PC-3 (cell line): ENCODE measurements around the gene TRIM39. TPM values are rescaled to one million over a fixed set of nuclear protein-coding genes. Genes with fewer than 3 reads are reported as not detected.

Source experiments
- ATAC-seq: fragments of 200-7000 bp; cut with Tn5 transposase; 2 replicates; pipeline ENCODE4 v1.9.1; 2020; ENCODE audit warnings: mild to moderate bottlenecking, moderate library complexity
- BruUV-seq: library from RNA; stranded (reverse); fragments of 400-500 nt; replicated peaks from 2 replicates; lab custom pipeline; 2021; lab: Mats Ljungman, UMichigan
- CTCF ChIA-PET: fragments of 300-600 bp; sonication (Branson Sonifier 250); formaldehyde crosslinking; loops from one replicate; lab custom pipeline; 2022; ENCODE audit warnings: antibody characterized with exemption; lab: Charles Lee
- POLR2A ChIA-PET: fragments of 300-600 bp; sonication (Branson Sonifier 250); formaldehyde crosslinking; loops from one replicate; lab custom pipeline; 2022; ENCODE audit warnings: antibody characterized with exemption; ENCODE audit not compliant: unreplicated experiment; lab: Charles Lee
- DNase-seq: peaks from one replicate; pipeline ENCODE4 v3.0.0-alpha.2; 2015
- H2AFZ ChIP-seq: fragments of 300-600 bp; sonication (generic); 2 replicates; pipeline ENCODE4 v1.6.0; 2016; ENCODE audit warnings: antibody characterized with exemption, low read length
- H3F3A ChIP-seq: fragments of 300-600 bp; sonication (generic); one replicate; pipeline ENCODE4 v1.6.0; 2017; ENCODE audit warnings: antibody characterized with exemption, low read length, control low read depth, mild to moderate bottlenecking; ENCODE audit not compliant: unreplicated experiment
- H3K27ac ChIP-seq: fragments of 300-600 bp; sonication (generic); 2 replicates; pipeline ENCODE4 v1.5.1; 2016; ENCODE audit warnings: mild to moderate bottlenecking, low read length
- H3K27me3 ChIP-seq: fragments of 300-600 bp; sonication (generic); 2 replicates; pipeline ENCODE4 v1.6.1; 2016; ENCODE audit warnings: low read length, mixed read lengths
- H3K36me3 ChIP-seq: fragments of 300-600 bp; sonication (generic); 2 replicates; pipeline ENCODE4 v1.6.1; 2016; ENCODE audit warnings: low read depth, mixed run types, low read length, mixed read lengths
- H3K4me1 ChIP-seq: fragments of 300-600 bp; sonication (generic); 2 replicates; pipeline ENCODE4 v1.5.1; 2016; ENCODE audit warnings: low read length; ENCODE audit not compliant: insufficient read depth
- H3K4me2 ChIP-seq: fragments of 300-600 bp; sonication (generic); 2 replicates; pipeline ENCODE4 v1.6.0; 2016; ENCODE audit warnings: low read length
- H3K4me3 ChIP-seq: fragments of 300-600 bp; sonication (generic); 2 replicates; pipeline ENCODE4 v1.5.1; 2016; ENCODE audit warnings: mild to moderate bottlenecking, low read length, mixed read lengths
- H3K79me2 ChIP-seq: fragments of 300-600 bp; sonication (generic); 2 replicates; pipeline ENCODE4 v1.6.1; 2017; ENCODE audit warnings: low read length, mixed read lengths
- H3K9ac ChIP-seq: fragments of 300-600 bp; sonication (generic); 2 replicates; pipeline ENCODE4 v1.6.0; 2016; ENCODE audit warnings: mild to moderate bottlenecking, low read length
- H3K9me2 ChIP-seq: fragments of 300-600 bp; sonication (generic); replicated peaks from 2 replicates; pipeline ENCODE4 v1.6.1; 2016; ENCODE audit warnings: mixed run types, low read length, mixed read lengths
- H3K9me3 ChIP-seq: fragments of 300-600 bp; sonication (generic); 2 replicates; pipeline ENCODE4 v1.6.1; 2016; ENCODE audit warnings: low read length, mixed read lengths
- H4K20me1 ChIP-seq: fragments of 300-600 bp; sonication (generic); 2 replicates; pipeline ENCODE4 v1.6.1; 2016; ENCODE audit warnings: low read length, mixed read lengths
- EZH2 ChIP-seq: fragments of 300-600 bp; sonication (generic); IDR thresholded peaks from one replicate; pipeline ENCODE4 v1.6.1; 2017; ENCODE audit warnings: antibody characterized with exemption, mild to moderate bottlenecking, low read length; ENCODE audit not compliant: unreplicated experiment
- EZH2phosphoT487 ChIP-seq: fragments of 300-600 bp; sonication (generic); IDR thresholded peaks from 2 replicates; pipeline ENCODE4 v1.6.1; 2018; ENCODE audit warnings: mild to moderate bottlenecking, antibody characterized with exemption, low read length, borderline replicate concordance
- intact Hi-C: fragments of 100-400 bp; cut with micrococcal nuclease; formaldehyde crosslinking; loops from 2 replicates; pipeline ENCODE4 v1.9.0; 2023
- total RNA-seq: library from RNA; depleted of rRNA; stranded (reverse); fragments of >200 nt; gene quantifications from 2 replicates; pipeline ENCODE4 v1.2.3, GENCODE V29; 2014
- TF ChIP-seq, protein P1 (sequence below): fragments of 300-600 bp; sonication (generic); conservative IDR thresholded peaks from 2 replicates; pipeline ENCODE4 v1.5.1; 2017; ENCODE audit warnings: antibody characterized with exemption, low read depth, mild to moderate bottlenecking, low read length

TRIM39 gene
- total RNA-seq, 1 experiment from 2014 or later, result 24.8 TPM

- Histone ChIP-seq H3F3A (no peaks in the 10 kb centered on the region), H4K20me1 (peaks cover 20% of the 10 kb centered on the region; the same call in 1 of the 2 replicates), H3K4me3 (no peak overlapping the region), H3K4me2 (no peak overlapping the region), H3K79me2 (peaks cover 78% of the 10 kb centered on the region), H3K36me3 (peaks cover 44% of the 10 kb centered on the region), H2AFZ (no peak overlapping the region), H3K9ac (no peak overlapping the region), H3K27ac (no peak overlapping the region), H3K27me3 (no peaks in the 10 kb centered on the region), H3K4me1 (no peaks in the 10 kb centered on the region), H3K9me2 (no peaks in the 10 kb centered on the region), H3K9me3 (no peaks in the 10 kb centered on the region)
- no peak for TF ChIP-seq EZH2phosphoT487
- ATAC-seq, result no peak
- ChIA-PET POLR2A (interaction anchor here (0.6 kb wide), 1 partner anchor 14 kb away, joined by 3 read pairs; no protein-coding TSS in a partner anchor), CTCF (no interaction called here)
- peak; percentile 31 for DNase-seq
- BruUV-seq, result no TSS peak
- intact Hi-C loops, result no loop called here
Observed at GRCh38 chr6:30312266-30312665, 14.5 kb upstream of the TRIM39 start.

DNA sequence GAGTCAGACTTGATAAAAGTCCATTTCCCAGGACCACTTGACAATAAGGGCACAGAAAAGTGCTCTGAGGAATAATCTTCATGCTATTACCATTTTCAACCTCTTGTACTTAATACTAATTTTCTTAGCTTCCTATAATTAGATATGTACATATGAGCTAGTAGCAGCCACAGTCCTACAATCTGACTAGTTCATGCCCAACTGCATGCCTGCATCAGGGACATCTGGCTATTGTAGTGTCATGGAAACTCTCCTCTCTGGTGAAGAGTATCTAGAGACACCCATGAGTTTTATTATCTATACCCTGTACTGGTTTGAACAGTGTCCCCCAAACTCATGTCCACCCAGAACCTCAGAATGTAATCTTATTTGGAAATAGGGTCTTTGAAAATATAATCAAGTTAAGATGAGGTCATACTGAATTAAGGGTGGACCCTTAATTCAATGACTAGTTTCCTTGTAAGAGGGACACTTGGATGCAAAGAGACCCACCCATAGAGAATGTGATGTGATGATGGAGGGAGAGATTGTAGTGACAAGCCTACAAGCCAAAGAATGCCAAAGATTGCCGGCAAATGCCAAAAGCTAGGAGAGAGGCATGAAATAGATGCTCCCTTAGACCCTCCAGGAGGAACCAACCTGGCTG, 13.9 kb upstream of the TRIM39 start:
- Histone ChIP-seq H3K36me3 (peaks cover 44% of the 10 kb centered on the region), H3K27ac (no peak overlapping the region), H3K9me3 (no peaks in the 10 kb centered on the region), H4K20me1 (peaks cover 25% of the 10 kb centered on the region; the same call in 1 of the 2 replicates), H3K9ac (no peak overlapping the region), H3K4me2 (no peak overlapping the region), H3F3A (no peaks in the 10 kb centered on the region), H3K4me1 (no peaks in the 10 kb centered on the region), H2AFZ (no peak overlapping the region), H3K27me3 (no peaks in the 10 kb centered on the region), H3K9me2 (no peaks in the 10 kb centered on the region), H3K79me2 (peaks cover 84% of the 10 kb centered on the region), H3K4me3 (no peak overlapping the region)
- CTCF ChIA-PET, result no interaction called here
- ATAC-seq, result no peak
- intact Hi-C loops, result no loop called here
- POLR2A ChIA-PET, result interaction anchor here (0.6 kb wide), 1 partner anchor 14 kb away, joined by 3 read pairs; no protein-coding TSS in a partner anchor
- no peak for TF ChIP-seq EZH2phosphoT487
- no peak for TF ChIP-seq EZH2
- TF ChIP-seq, protein P1, sequence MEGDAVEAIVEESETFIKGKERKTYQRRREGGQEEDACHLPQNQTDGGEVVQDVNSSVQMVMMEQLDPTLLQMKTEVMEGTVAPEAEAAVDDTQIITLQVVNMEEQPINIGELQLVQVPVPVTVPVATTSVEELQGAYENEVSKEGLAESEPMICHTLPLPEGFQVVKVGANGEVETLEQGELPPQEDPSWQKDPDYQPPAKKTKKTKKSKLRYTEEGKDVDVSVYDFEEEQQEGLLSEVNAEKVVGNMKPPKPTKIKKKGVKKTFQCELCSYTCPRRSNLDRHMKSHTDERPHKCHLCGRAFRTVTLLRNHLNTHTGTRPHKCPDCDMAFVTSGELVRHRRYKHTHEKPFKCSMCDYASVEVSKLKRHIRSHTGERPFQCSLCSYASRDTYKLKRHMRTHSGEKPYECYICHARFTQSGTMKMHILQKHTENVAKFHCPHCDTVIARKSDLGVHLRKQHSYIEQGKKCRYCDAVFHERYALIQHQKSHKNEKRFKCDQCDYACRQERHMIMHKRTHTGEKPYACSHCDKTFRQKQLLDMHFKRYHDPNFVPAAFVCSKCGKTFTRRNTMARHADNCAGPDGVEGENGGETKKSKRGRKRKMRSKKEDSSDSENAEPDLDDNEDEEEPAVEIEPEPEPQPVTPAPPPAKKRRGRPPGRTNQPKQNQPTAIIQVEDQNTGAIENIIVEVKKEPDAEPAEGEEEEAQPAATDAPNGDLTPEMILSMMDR, result no peak
- no peak for DNase-seq
- BruUV-seq, result no TSS peak

GRCh38 chr6:30315156-30315555, 11.6 kb upstream of the TRIM39 start:
- no peak overlapping the region for H3K27ac ChIP-seq
- intact Hi-C loops, result no loop called here
- H3K36me3 ChIP-seq, result peaks cover 41% of the 10 kb centered on the region
- no peaks in the 10 kb centered on the region for H3K4me1 ChIP-seq
- DNase-seq (no peak), ATAC-seq (no peak)
- H3K9me2 ChIP-seq, result no peaks in the 10 kb centered on the region
- ChIA-PET POLR2A (no interaction called here), CTCF (no interaction called here)
- H3F3A ChIP-seq, result no peaks in the 10 kb centered on the region
- BruUV-seq, result no TSS peak
- no peak overlapping the region for H3K4me2 ChIP-seq
- H3K4me3 ChIP-seq, result no peak overlapping the region
- H3K27me3 ChIP-seq, result no peaks in the 10 kb centered on the region
- peaks cover 36% of the 10 kb centered on the region for H4K20me1 ChIP-seq
- no peak overlapping the region for H2AFZ ChIP-seq
- peaks cover 94% of the 10 kb centered on the region for H3K79me2 ChIP-seq
- no peak overlapping the region for H3K9ac ChIP-seq
- no peaks in the 10 kb centered on the region for H3K9me3 ChIP-seq
- TF ChIP-seq EZH2 (no peak), EZH2phosphoT487 (no peak)
- TF ChIP-seq, protein P1, result no peak
